Activated T-cell treated with anti-CD3 and anti-CD28 coated beads for 1 hour (primary cell): ENCODE measurements around the gene ZNF763.
"Not testable (repeated sequence)": the region's sequence is repeated elsewhere in the genome, so short reads cannot be mapped to it uniquely, and the experiment has no call there.

Experiments
- DNase-seq: peaks from one replicate; pipeline ENCODE4 v3.0.0-alpha.2; 2020; ENCODE audit warnings: low read depth

ZNF763 gene

DNA sequence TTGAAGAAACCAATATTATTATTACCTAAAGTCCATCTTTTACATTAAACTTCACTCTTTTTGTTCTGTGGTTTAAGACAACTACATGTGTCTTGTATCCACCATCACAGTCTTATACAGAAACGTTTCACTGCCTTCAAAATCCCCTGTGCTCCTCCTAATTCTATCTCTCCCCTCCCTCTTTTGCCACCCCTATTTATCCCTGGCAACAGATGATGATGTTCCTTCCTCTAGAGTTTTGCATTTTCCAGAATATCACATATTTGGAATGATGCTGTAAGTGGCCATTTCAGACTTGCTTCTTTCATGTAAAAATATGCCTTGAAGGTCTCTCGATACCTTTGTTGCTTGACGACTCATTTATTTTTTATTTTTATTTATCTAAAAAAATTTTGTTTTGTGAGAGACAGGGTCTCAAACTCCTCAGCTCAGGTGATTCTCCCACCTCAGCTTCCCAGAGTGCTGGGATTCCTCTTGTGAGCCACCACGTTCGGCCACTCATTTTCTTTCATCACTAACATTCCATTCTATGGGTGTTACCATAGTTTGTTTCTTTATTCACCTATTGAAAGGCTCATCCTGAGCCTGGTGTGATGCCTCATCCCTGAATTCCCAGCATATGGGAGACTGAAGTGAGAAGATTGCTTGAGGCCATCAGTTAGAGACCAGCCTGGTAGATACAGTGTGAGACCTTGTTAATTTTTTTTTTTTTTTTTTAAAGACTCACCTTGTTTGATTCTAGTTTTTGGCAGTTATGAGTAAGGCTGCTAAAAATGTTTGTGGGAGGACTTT, 8.4 kb downstream of the ZNF763 start:
- no peak for DNase-seq

DNA sequence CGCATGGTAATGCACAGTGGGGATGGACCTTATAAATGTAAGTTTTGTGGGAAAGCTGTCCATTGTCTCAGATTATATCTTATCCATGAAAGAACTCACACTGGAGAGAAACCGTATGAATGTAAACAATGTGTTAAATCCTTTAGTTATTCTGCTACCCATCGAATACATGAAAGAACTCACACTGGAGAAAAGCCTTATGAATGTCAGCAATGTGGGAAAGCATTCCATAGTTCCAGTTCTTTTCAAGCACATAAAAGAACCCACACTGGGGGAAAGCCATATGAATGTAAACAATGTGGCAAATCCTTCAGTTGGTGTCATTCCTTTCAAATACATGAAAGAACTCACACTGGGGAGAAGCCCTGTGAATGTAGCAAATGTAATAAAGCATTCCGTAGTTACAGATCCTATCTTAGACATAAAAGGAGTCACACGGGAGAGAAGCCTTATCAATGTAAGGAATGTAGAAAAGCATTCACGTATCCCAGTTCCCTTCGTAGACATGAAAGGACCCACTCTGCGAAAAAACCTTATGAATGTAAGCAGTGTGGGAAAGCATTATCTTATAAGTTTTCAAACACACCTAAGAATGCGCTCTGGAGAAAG, 13.8 kb downstream of the ZNF763 start:
- DNase-seq: no peak

GRCh38 chr19:11979527-11979926, 14.7 kb downstream of the ZNF763 start:
- no peak for DNase-seq

GRCh38 chr19:11982526-11982925, 17.7 kb downstream of the ZNF763 start:
- DNase-seq: no peak

- no peak for DNase-seq
Observed at GRCh38 chr19:11984986-11985385, 20.1 kb downstream of the ZNF763 start.

DNA sequence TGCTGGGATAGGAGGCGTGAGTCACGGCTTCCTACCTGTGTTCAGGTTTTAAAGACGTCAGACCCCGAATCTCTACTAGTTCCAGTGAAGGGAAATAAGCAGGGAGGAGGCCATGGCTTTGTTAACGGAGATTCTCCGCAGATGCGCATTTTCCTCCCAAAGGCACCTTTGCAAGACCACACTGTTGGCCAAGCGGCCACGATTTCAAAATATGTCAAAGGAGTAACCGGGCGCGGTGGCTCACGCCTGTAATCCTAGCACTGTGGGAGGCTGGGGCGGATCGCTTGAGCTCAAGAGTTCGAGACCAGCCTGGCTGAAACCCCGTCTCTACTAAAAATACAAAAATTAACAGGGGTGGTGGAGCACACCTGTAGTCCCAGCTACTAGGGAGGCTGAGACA, 21.9 kb downstream of the ZNF763 start:
- no peak for DNase-seq

DNA sequence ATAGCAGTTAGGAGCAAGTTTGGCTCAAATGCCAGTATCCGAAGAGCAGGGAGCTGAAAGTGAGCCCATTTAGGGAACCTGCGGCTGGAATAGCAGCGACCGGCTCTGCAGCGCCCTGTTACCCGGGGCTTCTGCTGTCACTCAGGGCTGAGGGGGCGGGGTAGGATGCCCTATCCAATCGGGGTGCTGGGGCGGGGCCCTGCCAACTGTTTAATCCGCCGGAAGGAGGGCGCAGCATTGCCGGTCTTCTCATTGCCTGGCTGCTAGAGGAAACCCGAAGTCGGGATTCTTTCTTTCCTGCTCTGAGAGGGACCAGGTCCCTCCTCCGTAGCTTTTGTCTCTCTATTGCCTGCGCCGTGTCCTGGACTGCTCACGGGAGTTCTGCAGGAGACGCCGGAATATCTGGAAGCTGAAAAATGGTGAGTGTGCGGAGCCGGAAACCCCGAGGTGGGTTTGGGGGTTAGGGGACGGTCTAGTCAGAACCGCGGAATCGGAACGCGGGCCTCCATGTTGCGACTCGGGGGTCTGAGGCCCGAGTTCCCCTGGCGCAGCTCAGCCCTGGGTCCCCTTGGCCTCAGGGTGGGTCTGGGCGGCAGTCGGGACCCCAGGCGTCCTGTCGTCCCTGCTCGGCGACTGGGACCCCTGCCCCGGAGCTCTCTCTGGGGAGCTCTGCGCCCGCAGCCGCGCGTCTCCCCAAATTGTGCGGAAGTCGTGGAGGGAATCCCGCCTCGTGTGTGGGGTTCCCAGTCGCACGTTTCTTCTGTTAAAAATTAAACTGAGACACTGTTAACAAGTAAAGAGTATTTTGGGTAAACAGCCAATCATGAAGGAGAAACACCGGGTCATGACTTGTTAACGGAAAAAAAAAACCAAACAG, 22.8 kb downstream of the ZNF763 start:
- DNase-seq: peak; percentile 89

GRCh38 chr19:11989112-11989456, 24.2 kb downstream of the ZNF763 start:
- DNase-seq: no peak

DNA sequence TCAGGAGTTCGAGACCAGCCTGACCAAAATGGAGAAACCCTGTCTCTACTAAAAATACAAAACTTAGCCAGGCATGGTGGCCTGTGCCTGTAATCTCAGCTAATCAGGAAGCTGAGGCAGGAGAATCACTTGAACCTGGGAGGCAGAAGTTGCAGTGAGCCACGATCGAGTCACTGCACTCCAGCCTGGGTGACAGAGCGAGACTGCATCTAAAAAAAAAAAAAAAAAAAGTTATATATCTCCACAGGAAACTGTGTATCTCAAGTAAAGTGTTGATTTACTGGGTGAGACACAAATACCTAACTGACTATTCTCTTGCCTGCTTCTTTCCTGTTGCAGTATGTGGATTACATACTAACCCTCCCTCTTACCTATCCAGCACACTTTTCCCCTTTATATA, 27.1 kb downstream of the ZNF763 start:
- DNase-seq: not testable (repeated sequence)

DNA sequence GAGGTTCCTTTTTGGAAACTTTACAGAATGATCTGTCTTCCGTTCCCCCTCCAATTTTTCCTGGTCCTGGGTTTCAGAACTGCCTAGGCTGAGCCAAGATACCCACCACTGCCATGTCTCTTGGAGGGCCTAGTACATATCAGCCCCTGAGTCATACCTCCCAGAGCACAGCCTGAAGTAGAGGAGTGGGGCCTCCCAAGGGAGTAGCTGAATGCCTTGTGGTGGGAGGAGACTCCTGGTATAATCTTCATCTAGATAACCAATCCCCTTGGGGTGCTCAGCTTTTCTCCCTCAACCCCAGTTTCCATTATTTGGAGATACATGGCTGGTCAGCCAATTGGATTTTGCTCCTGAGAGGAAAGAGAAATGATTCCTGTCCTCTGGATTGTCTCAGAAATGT, 30.3 kb downstream of the ZNF763 start:
- DNase-seq: no peak

GRCh38 chr19:12000152-12000981, 35.5 kb downstream of the ZNF763 start:
- no peak for DNase-seq

- no peak for DNase-seq
Observed at GRCh38 chr19:12015015-12015752, 50.3 kb downstream of the ZNF763 start.

GRCh38 chr19:12015753-12016116, 50.9 kb downstream of the ZNF763 start:
- DNase-seq: no peak
